WTC11 (cell line): ENCODE results near the gene ZER1.

Experiments used
- ATF2 ChIP-seq: sonication (generic); formaldehyde crosslinking; IDR thresholded peaks from 2 replicates; pipeline ENCODE4 v1.8.1; 2022; ENCODE audit warnings: low read depth, missing genetic modification reagents, borderline replicate concordance
- CTCF ChIP-seq: fragments of 200-600 bp; IDR thresholded peaks from 2 replicates; pipeline ENCODE4 v1.8.0; 2022; ENCODE audit warnings: antibody characterized with exemption
- FOXK1 ChIP-seq: sonication (generic); formaldehyde crosslinking; IDR thresholded peaks from 2 replicates; pipeline ENCODE4 v1.8.0; 2022; ENCODE audit warnings: mild to moderate bottlenecking, moderate library complexity, missing genetic modification reagents
- HMGXB4 ChIP-seq: sonication (generic); formaldehyde crosslinking; IDR thresholded peaks from 2 replicates; pipeline ENCODE4 v1.8.1; 2023; ENCODE audit warnings: mild to moderate bottlenecking, moderate library complexity, missing genetic modification reagents
- JUN ChIP-seq: sonication (generic); formaldehyde crosslinking; IDR thresholded peaks from 2 replicates; pipeline ENCODE4 v1.8.0; 2023; ENCODE audit warnings: mild to moderate bottlenecking, missing genetic modification reagents
- NFE2L1 ChIP-seq: sonication (generic); formaldehyde crosslinking; IDR thresholded peaks from 2 replicates; pipeline ENCODE4 v1.8.1; 2023; ENCODE audit warnings: missing genetic modification reagents
- NR3C1 ChIP-seq: sonication (generic); formaldehyde crosslinking; conservative IDR thresholded peaks from 2 replicates; pipeline ENCODE4 v1.8.1; 2023; ENCODE audit warnings: low read depth, mild to moderate bottlenecking, missing genetic modification reagents
- RELA ChIP-seq: sonication (generic); formaldehyde crosslinking; IDR thresholded peaks from 2 replicates; pipeline ENCODE4 v1.8.1; 2022; ENCODE audit warnings: missing genetic modification reagents, mild to moderate bottlenecking, borderline replicate concordance
- TP53 ChIP-seq: sonication (generic); formaldehyde crosslinking; IDR thresholded peaks from 2 replicates; pipeline ENCODE4 v1.8.1; 2023; ENCODE audit warnings: mild to moderate bottlenecking, missing genetic modification reagents
- ZBTB21 ChIP-seq: sonication (generic); formaldehyde crosslinking; IDR thresholded peaks from 2 replicates; pipeline ENCODE4 v1.8.1; 2023; ENCODE audit warnings: mild to moderate bottlenecking, missing genetic modification reagents, borderline replicate concordance
- ZNF396 ChIP-seq: fragments of 250-450 bp; sonication (Bioruptor Pico); IDR thresholded peaks from 2 replicates; pipeline ENCODE4 v1.8.0; 2021; ENCODE audit warnings: mild to moderate bottlenecking, moderate library complexity, borderline replicate concordance
- ZSCAN18 ChIP-seq: fragments of 250-450 bp; sonication (Bioruptor Pico); IDR thresholded peaks from 2 replicates; pipeline ENCODE4 v2.1.2; 2022; ENCODE audit warnings: mild to moderate bottlenecking, moderate library complexity

GRCh38 chr9:128704356-128704670, 67.4 kb downstream of the ZER1 start:
- TF ChIP-seq NR3C1 (CRISPR knock-in tag): no peak
- TF ChIP-seq RELA (CRISPR knock-in tag): no peak
- no peak for TF ChIP-seq CTCF
- no peak for TF ChIP-seq ZBTB21
- no peak for TF ChIP-seq ZNF396 (CRISPR knock-in tag)
- TF ChIP-seq ZSCAN18: no peak
- TF ChIP-seq FOXK1 (CRISPR knock-in tag): no peak
- TF ChIP-seq NFE2L1 (CRISPR knock-in tag): no peak
- TF ChIP-seq JUN (CRISPR knock-in tag): no peak
- TF ChIP-seq TP53 (CRISPR knock-in tag): no peak
- TF ChIP-seq ATF2 (CRISPR knock-in tag): no peak
- TF ChIP-seq HMGXB4 (CRISPR knock-in tag): no peak
